ENCODE measurements around the gene SLC2A6.

The SLC2A6 gene

GRCh38 chr9:133494636-133495326 lies 15.9 kb upstream of the SLC2A6 start:
- H3K4me3 ChIP-seq (ENCODE audit: low read depth, low read length) = no peak overlapping the region
- DNase-seq (ENCODE audit: low read depth) = no peak
- TF ChIP-seq CTCF (conservative IDR thresholded peaks at IDR 0.05; ENCODE audit: low read depth, low read length) = no peak

- H3K4me3 ChIP-seq (ENCODE audit: low read depth, low read length) = no peak overlapping the region
- no peak for TF ChIP-seq CTCF (conservative IDR thresholded peaks at IDR 0.05; ENCODE audit: low read depth, low read length)
- DNase-seq (ENCODE audit: low read depth) = no peak
These were observed 15.1 kb upstream of the SLC2A6 start for GRCh38 chr9:133493845-133494540.

GRCh38 chr9:133493428-133493827 lies 14.5 kb upstream of the SLC2A6 start:
- no peak for TF ChIP-seq CTCF (conservative IDR thresholded peaks at IDR 0.05; ENCODE audit: low read depth, low read length)
- no peak overlapping the region for H3K4me3 ChIP-seq (ENCODE audit: low read depth, low read length)
- DNase-seq (ENCODE audit: low read depth) = no peak

GRCh38 chr9:133492061-133493021 lies 13.4 kb upstream of the SLC2A6 start:
- no peak for DNase-seq (ENCODE audit: low read depth)
- TF ChIP-seq CTCF (conservative IDR thresholded peaks at IDR 0.05; ENCODE audit: low read depth, low read length) = no peak
- H3K4me3 ChIP-seq (ENCODE audit: low read depth, low read length) = no peak overlapping the region

- H3K4me3 ChIP-seq (ENCODE audit: low read depth, low read length) = no peak overlapping the region
- TF ChIP-seq CTCF (conservative IDR thresholded peaks at IDR 0.05; ENCODE audit: low read depth, low read length) = no peak
- no peak for DNase-seq (ENCODE audit: low read depth)
These were observed 12.7 kb upstream of the SLC2A6 start for GRCh38 chr9:133491656-133491925.

- no peak for TF ChIP-seq CTCF (conservative IDR thresholded peaks at IDR 0.05; ENCODE audit: low read depth, low read length)
- DNase-seq (ENCODE audit: low read depth) = no peak
- H3K4me3 ChIP-seq (ENCODE audit: low read depth, low read length) = no peak overlapping the region
These were observed 12.2 kb upstream of the SLC2A6 start for GRCh38 chr9:133490865-133491655.
